ENCODE data around the gene NRSN2. TPM values are rescaled to one million over a fixed set of nuclear protein-coding genes. Genes with fewer than 3 reads are reported as not detected.
"Not testable (repeated sequence)": the region's sequence is repeated elsewhere in the genome, so short reads cannot be mapped to it uniquely, and the experiment has no call there.

Gene NRSN2
- total and polyA plus RNA-seq, 2 donors (not counting 1 experiment from before 2014, with no cell fraction given), result 5.0 to 8.6 TPM

- H3K9me3 Mint-ChIP-seq (ENCODE audit: insufficient read depth), result no peaks in the 10 kb centered on the region
- Histone ChIP-seq H3K36me3 (replicated peaks in 1 of 2; ENCODE audit: control extremely low read depth in 1 of 2, control insufficient read depth in 1 of 2, extremely low read depth in 1 of 2, insufficient read depth in 2 of 2, low read length in 1 of 2) (peaks cover 9 to 73% of the 10 kb centered on the region in 2 experiments), H3K27ac (ENCODE audit: low read length in 2 of 2) (no peak overlapping the region), H3K79me2 (ENCODE audit: control insufficient read depth, insufficient read depth, low read length) (peaks cover 17% of the 10 kb centered on the region), H3K9ac (ENCODE audit: low read length) (no peak overlapping the region), H2AFZ (ENCODE audit: insufficient read depth, low read depth, low read length, poor library complexity, severe bottlenecking) (no peak overlapping the region), H3K4me1 (ENCODE audit: control insufficient read depth in 2 of 2, insufficient read depth in 2 of 2, low read length in 2 of 2) (no peaks in the 10 kb centered on the region), H3K4me2 (replicated peaks; ENCODE audit: low read depth, low read length, poor library complexity, severe bottlenecking) (no peak overlapping the region), H3K9me3 (ENCODE audit: control extremely low read depth in 1 of 3, control insufficient read depth in 2 of 3, insufficient read depth in 1 of 3, low read length in 2 of 3) (no peaks in the 10 kb centered on the region), H4K20me1 (ENCODE audit: control insufficient read depth, insufficient read depth, low read length, poor library complexity, severe bottlenecking) (peaks cover 12% of the 10 kb centered on the region), H3K27me3 (replicated peaks in 1 of 4; ENCODE audit: control extremely low read depth in 1 of 4, control insufficient read depth in 3 of 4, insufficient read depth in 4 of 4, low read length in 3 of 4) (no peaks in the 10 kb centered on the region), H3K4me3 (ENCODE audit: control extremely low read depth in 1 of 5, extremely low read depth in 1 of 5, insufficient read depth in 1 of 5, low read depth in 2 of 5, low read length in 4 of 5) (no peak overlapping the region)
- H3K4me1 Mint-ChIP-seq, result no peaks in the 10 kb centered on the region
- DNase-seq (no peak), ATAC-seq (ENCODE audit: low read depth) (no peak)
- H3K4me3 Mint-ChIP-seq, result no peak overlapping the region
- ChIA-PET POLR2A (no interaction called here), CTCF (no interaction called here)
- intact Hi-C loops (cut with micrococcal nuclease), result no loop called here
- no peak for TF ChIP-seq CTCF (IDR thresholded peaks at IDR 0.05)
- TF ChIP-seq EZH2 (IDR thresholded peaks at IDR 0.05; ENCODE audit: borderline replicate concordance, insufficient read depth, low read depth, low read length, poor library complexity, severe bottlenecking), result no peak
- no peaks in the 10 kb centered on the region for H3K27me3 Mint-ChIP-seq
- no peak overlapping the region for H3K27ac Mint-ChIP-seq
- 84% methylated on average over 29 of the region's 29 CpGs for WGBS (ENCODE audit: insufficient coverage)
Measured at GRCh38 chr20:391041-391711, 44.3 kb downstream of the NRSN2 start.

GRCh38 chr20:393296-393695, 46.4 kb downstream of the NRSN2 start:
- H4K20me1 ChIP-seq (ENCODE audit: control insufficient read depth, insufficient read depth, low read length, poor library complexity, severe bottlenecking); DNase-seq; H3K27ac ChIP-seq (ENCODE audit: low read length in 2 of 2); H3K9me3 Mint-ChIP-seq (ENCODE audit: insufficient read depth); H3K9me3 ChIP-seq (ENCODE audit: control extremely low read depth in 1 of 3, control insufficient read depth in 2 of 3, insufficient read depth in 1 of 3, low read length in 2 of 3); H3K4me1 ChIP-seq (ENCODE audit: control insufficient read depth in 2 of 2, insufficient read depth in 2 of 2, low read length in 2 of 2); ATAC-seq (ENCODE audit: low read depth); H3K27me3 ChIP-seq (replicated peaks in 1 of 4; ENCODE audit: control extremely low read depth in 1 of 4, control insufficient read depth in 3 of 4, insufficient read depth in 4 of 4, low read length in 3 of 4); H3K4me3 ChIP-seq (ENCODE audit: control extremely low read depth in 1 of 5, extremely low read depth in 1 of 5, insufficient read depth in 1 of 5, low read depth in 2 of 5, low read length in 4 of 5); H2AFZ ChIP-seq (ENCODE audit: insufficient read depth, low read depth, low read length, poor library complexity, severe bottlenecking); intact Hi-C loops (cut with micrococcal nuclease); H3K4me2 ChIP-seq (replicated peaks; ENCODE audit: low read depth, low read length, poor library complexity, severe bottlenecking); H3K4me3 Mint-ChIP-seq; H3K79me2 ChIP-seq (ENCODE audit: control insufficient read depth, insufficient read depth, low read length); POLR2A ChIA-PET; H3K27me3 Mint-ChIP-seq; H3K9ac ChIP-seq (ENCODE audit: low read length); H3K4me1 Mint-ChIP-seq: not testable (repeated sequence)
- CTCF ChIA-PET, result interaction anchor here (1.0 kb wide), 2 partner anchors 39 to 40 kb away, joined by 3 read pairs; no protein-coding TSS in a partner anchor
- H3K27ac Mint-ChIP-seq, result peak overlapping the region; percentile 32
- WGBS (ENCODE audit: insufficient coverage), result 100% methylated on average over 1 of the region's 2 CpGs
- H3K36me3 ChIP-seq (replicated peaks in 1 of 2; ENCODE audit: control extremely low read depth in 1 of 2, control insufficient read depth in 1 of 2, extremely low read depth in 1 of 2, insufficient read depth in 2 of 2, low read length in 1 of 2), result peaks cover 13 to 82% of the 10 kb centered on the region in 2 experiments
